ENCODE data around the gene ZNFX1. TPM values are rescaled to one million over a fixed set of nuclear protein-coding genes. Genes with fewer than 3 reads are reported as not detected.

Gene ZNFX1
- total RNA-seq, 2 donors from 2014 or later = 8.1 to 8.9 TPM

DNA sequence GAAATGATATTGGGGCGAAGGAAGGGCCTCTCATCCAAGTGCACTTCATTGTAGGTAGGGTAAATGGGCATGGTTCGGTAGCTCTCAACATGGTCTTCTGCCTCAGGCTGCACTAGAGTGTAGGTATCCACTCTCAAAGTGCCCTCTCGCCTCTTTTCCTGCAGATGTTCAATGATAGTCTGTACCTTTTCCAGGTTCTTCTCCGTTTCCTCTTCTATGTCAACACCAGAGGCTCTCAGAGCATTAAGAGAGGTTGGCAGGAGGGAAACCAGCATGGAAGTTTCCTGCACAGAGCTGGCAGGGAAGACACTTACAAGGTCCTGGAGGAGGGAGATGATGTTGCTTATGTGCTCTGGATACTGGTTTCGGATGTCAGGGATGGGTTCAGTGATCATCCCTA is 7.1 kb downstream of the ZNFX1 start:
- peaks cover 14% of the 10 kb centered on the region for H3K9me3 Mint-ChIP-seq
- H3K4me1 Mint-ChIP-seq = peaks cover 3% of the 10 kb centered on the region
- no peak overlapping the region for H3K4me3 Mint-ChIP-seq
- no peaks in the 10 kb centered on the region for H3K27me3 Mint-ChIP-seq (ENCODE audit: insufficient read depth)
- Histone ChIP-seq H3K4me3 (ENCODE audit: low read length) (no peak overlapping the region), H3K36me3 (ENCODE audit: control insufficient read depth, insufficient read depth, low read length) (peaks cover 70% of the 10 kb centered on the region), H3K27ac (ENCODE audit: low read depth, low read length) (no peak overlapping the region), H3K9ac (ENCODE audit: extremely low read depth, low read length, poor library complexity, severe bottlenecking) (no peak overlapping the region), H3K9me3 (ENCODE audit: control insufficient read depth, low read length) (peaks cover 15% of the 10 kb centered on the region), H3K4me1 (ENCODE audit: control insufficient read depth, insufficient read depth, low read length) (no peaks in the 10 kb centered on the region), H3K27me3 (ENCODE audit: control insufficient read depth, insufficient read depth, low read length, poor library complexity, severe bottlenecking) (no peaks in the 10 kb centered on the region)
- no peak overlapping the region for H3K27ac Mint-ChIP-seq
- 89 to 91% methylated on average over 3 to 5 of the region's 5 CpGs for WGBS, 2 experiments (ENCODE audit: insufficient coverage in 1 of 2, insufficient read length in 1 of 2)
- no peak for DNase-seq
- H3K36me3 Mint-ChIP-seq (ENCODE audit: low read depth) = peaks cover 65% of the 10 kb centered on the region
- TF ChIP-seq, protein P1, sequence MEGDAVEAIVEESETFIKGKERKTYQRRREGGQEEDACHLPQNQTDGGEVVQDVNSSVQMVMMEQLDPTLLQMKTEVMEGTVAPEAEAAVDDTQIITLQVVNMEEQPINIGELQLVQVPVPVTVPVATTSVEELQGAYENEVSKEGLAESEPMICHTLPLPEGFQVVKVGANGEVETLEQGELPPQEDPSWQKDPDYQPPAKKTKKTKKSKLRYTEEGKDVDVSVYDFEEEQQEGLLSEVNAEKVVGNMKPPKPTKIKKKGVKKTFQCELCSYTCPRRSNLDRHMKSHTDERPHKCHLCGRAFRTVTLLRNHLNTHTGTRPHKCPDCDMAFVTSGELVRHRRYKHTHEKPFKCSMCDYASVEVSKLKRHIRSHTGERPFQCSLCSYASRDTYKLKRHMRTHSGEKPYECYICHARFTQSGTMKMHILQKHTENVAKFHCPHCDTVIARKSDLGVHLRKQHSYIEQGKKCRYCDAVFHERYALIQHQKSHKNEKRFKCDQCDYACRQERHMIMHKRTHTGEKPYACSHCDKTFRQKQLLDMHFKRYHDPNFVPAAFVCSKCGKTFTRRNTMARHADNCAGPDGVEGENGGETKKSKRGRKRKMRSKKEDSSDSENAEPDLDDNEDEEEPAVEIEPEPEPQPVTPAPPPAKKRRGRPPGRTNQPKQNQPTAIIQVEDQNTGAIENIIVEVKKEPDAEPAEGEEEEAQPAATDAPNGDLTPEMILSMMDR (conservative IDR thresholded peaks at IDR 0.05) = no peak

DNA sequence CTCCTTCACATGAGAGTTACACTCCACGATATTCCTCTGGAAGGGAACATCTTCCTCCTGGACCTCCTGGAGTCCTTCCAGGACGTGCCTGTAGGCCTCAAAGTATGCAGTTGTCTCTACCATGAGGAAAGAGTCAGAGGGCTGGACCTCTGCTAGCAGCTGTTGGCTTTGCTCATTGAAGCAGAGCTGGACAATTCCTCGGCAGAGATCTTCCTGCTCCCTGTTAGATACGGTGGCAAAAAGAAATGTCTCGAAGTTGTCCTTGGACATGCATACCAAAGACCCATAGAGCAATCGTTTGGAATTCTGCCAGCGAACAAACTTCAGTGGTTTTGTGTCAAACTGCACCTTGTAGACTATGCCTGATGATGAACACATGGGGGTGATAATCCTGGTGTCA is 7.7 kb downstream of the ZNFX1 start:
- TF ChIP-seq, protein P1 (conservative IDR thresholded peaks at IDR 0.05) = no peak
- peaks cover 70% of the 10 kb centered on the region for H3K36me3 ChIP-seq (ENCODE audit: control insufficient read depth, insufficient read depth, low read length)

DNA sequence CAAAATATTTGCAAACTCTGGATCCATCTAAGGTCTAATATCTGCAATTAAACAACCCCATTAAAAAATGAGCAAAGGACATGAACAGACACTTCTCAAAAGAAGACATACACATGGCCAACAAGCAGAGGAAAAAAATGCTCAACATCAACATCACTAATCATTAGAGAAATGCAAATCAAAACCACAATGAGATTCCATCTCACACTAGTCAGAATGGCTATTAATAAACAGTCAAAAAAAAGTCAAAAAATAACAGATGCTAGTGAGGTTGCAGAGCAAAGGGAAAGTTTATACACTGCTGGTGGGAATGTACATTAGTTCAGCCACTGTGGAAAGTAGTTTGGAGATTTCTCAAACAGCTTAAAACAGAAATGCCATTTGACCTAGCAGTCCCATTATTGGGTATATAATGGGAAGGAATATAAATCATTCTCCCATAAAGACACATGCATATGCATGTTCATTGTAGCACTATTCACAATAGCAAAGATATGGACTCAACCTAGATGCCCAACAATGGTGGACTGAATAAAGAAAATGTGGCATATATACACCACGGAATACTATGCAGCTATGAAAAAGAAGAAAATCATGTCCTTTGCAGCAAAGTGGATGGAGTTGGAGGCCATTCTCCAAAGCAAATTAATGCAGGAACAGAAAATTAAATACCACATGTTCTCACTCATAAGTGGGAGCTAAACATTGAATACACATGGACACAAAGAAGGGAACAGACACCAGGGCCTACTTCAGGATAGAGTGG is 9.1 kb downstream of the ZNFX1 start:
- Histone ChIP-seq H3K4me1 (ENCODE audit: control insufficient read depth, insufficient read depth, low read length) (no peaks in the 10 kb centered on the region), H3K36me3 (ENCODE audit: control insufficient read depth, insufficient read depth, low read length) (peaks cover 78% of the 10 kb centered on the region), H3K9ac (ENCODE audit: extremely low read depth, low read length, poor library complexity, severe bottlenecking) (no peak overlapping the region), H3K9me3 (ENCODE audit: control insufficient read depth, low read length) (peaks cover 8% of the 10 kb centered on the region), H3K27me3 (ENCODE audit: control insufficient read depth, insufficient read depth, low read length, poor library complexity, severe bottlenecking) (no peaks in the 10 kb centered on the region), H3K4me3 (ENCODE audit: low read length) (peak overlapping the region; percentile 41), H3K27ac (ENCODE audit: low read depth, low read length) (no peak overlapping the region)
- H3K27me3 Mint-ChIP-seq (ENCODE audit: insufficient read depth) = no peaks in the 10 kb centered on the region
- peaks cover 70% of the 10 kb centered on the region for H3K36me3 Mint-ChIP-seq (ENCODE audit: low read depth)
- no peak overlapping the region for H3K4me3 Mint-ChIP-seq
- 100% methylated on average over 1 of the region's 1 CpG for WGBS, 2 experiments (ENCODE audit: insufficient coverage in 1 of 2, insufficient read length in 1 of 2)
- peaks cover 11% of the 10 kb centered on the region for H3K9me3 Mint-ChIP-seq
- DNase-seq = no peak
- no peak overlapping the region for H3K27ac Mint-ChIP-seq
- peaks cover 5% of the 10 kb centered on the region for H3K4me1 Mint-ChIP-seq
- TF ChIP-seq, protein P1 (conservative IDR thresholded peaks at IDR 0.05) = no peak

More for the DNA sequence above, 7.7 kb downstream of the ZNFX1 start:
- H3K4me3 Mint-ChIP-seq = no peak overlapping the region
- Histone ChIP-seq H3K4me3 (ENCODE audit: low read length) (no peak overlapping the region), H3K9ac (ENCODE audit: extremely low read depth, low read length, poor library complexity, severe bottlenecking) (no peak overlapping the region), H3K27ac (ENCODE audit: low read depth, low read length) (no peak overlapping the region), H3K9me3 (ENCODE audit: control insufficient read depth, low read length) (peaks cover 10% of the 10 kb centered on the region), H3K4me1 (ENCODE audit: control insufficient read depth, insufficient read depth, low read length) (no peaks in the 10 kb centered on the region), H3K27me3 (ENCODE audit: control insufficient read depth, insufficient read depth, low read length, poor library complexity, severe bottlenecking) (no peaks in the 10 kb centered on the region)
- peaks cover 63% of the 10 kb centered on the region for H3K36me3 Mint-ChIP-seq (ENCODE audit: low read depth)
- H3K4me1 Mint-ChIP-seq = peaks cover 5% of the 10 kb centered on the region
- H3K9me3 Mint-ChIP-seq = peaks cover 11% of the 10 kb centered on the region
- no peak for DNase-seq
- 94 to 95% methylated on average over 7 of the region's 7 CpGs for WGBS, 2 experiments (ENCODE audit: insufficient coverage in 1 of 2, insufficient read length in 1 of 2)
- no peak overlapping the region for H3K27ac Mint-ChIP-seq
- no peaks in the 10 kb centered on the region for H3K27me3 Mint-ChIP-seq (ENCODE audit: insufficient read depth)

Measured in endodermal cell (in vitro differentiated cells).